GM12874 (cell line): ENCODE measurements around the gene COA1.

Source experiments
- CTCF ChIP-seq: IDR thresholded peaks from 2 replicates; pipeline ENCODE4 v1.5.1; 2011; ENCODE audit warnings: low read depth, mild to moderate bottlenecking, control low read depth, low read length, moderate library complexity; ENCODE audit not compliant: insufficient read depth

Gene COA1

GRCh38 chr7:43725251-43725650 lies 4.1 kb downstream of the COA1 start:
- TF ChIP-seq CTCF = no peak

GRCh38 chr7:43723007-43723341 lies 6.3 kb downstream of the COA1 start:
- no peak for TF ChIP-seq CTCF

GRCh38 chr7:43721193-43721806 lies 8.0 kb downstream of the COA1 start:
- peak; percentile 19; the same call in 1 of the 2 replicates for TF ChIP-seq CTCF

- no peak for TF ChIP-seq CTCF
These were observed 12.7 kb downstream of the COA1 start for GRCh38 chr7:43716598-43716997.

- TF ChIP-seq CTCF = no peak
These were observed 17.8 kb downstream of the COA1 start for GRCh38 chr7:43711503-43711902.

- TF ChIP-seq CTCF = no peak
These were observed 25.8 kb downstream of the COA1 start for GRCh38 chr7:43703573-43703972.

GRCh38 chr7:43702974-43703373 lies 26.3 kb downstream of the COA1 start:
- TF ChIP-seq CTCF = no peak
